ENCODE measurements around the gene LCN12.

The LCN12 gene

GRCh38 chr9:136953771-136954269 lies 1.7 kb downstream of the LCN12 start:
- H3K36me3 ChIP-seq (ENCODE audit: insufficient read depth, low read length) = no peaks in the 10 kb centered on the region
- no peak overlapping the region for H2AFZ ChIP-seq (ENCODE audit: low read depth, low read length)
- no peak overlapping the region for H3K4me3 ChIP-seq (ENCODE audit: low read length)

DNA sequence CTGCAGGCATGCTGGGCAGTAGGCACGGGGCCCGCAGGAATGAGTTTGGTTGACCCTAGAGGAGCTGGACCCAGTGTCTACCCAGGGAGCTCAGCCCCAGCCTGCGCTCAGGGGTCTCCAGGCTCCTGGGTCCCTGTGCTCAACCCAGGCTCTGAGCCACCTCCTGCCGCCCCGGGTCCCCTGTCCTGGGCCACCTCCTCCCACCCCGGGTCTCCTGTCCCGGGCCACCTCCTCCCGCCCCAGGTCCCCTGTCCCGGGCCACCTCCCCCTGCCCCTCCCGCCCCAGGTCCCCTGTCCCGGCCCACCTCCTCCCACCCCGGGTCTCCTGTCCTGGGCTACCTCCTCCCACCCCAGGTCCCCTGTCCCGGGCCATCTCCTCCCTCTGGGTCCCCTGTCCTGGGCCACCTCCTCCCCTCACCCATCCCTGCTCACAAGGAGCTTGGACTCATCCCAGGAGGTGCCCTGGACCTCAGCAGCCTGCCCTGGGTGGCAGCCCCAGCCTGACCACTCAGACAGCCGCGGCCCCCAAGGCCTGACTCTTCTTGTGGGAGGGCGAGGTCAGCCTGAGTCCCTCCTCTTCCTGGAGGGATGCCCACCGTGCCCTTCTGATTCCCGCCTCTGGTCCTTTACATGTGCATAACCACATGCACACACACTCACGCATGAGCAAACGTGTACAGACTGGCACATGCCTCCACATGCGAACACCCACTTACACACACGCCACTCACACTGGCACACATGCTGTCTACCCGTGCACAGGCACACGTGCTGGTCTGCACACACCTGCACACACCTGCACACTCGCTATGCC lies 2.4 kb downstream of the LCN12 start:
- Histone ChIP-seq H3K4me1 (ENCODE audit: insufficient read depth, low read length) (peaks cover 10% of the 10 kb centered on the region), H3K4me3 (ENCODE audit: low read length) (no peak overlapping the region), H3K27me3 (ENCODE audit: insufficient read depth, low read length) (no peaks in the 10 kb centered on the region), H3K36me3 (ENCODE audit: insufficient read depth, low read length) (no peaks in the 10 kb centered on the region), H2AFZ (ENCODE audit: low read depth, low read length) (no peak overlapping the region), H3K9me3 (ENCODE audit: low read length) (no peaks in the 10 kb centered on the region)

More at GRCh38 chr9:136953771-136954269, 1.7 kb downstream of the LCN12 start:
- Histone ChIP-seq H3K4me1 (ENCODE audit: insufficient read depth, low read length) (peaks cover 10% of the 10 kb centered on the region), H3K27me3 (ENCODE audit: insufficient read depth, low read length) (no peaks in the 10 kb centered on the region), H3K9me3 (ENCODE audit: low read length) (no peaks in the 10 kb centered on the region)

DNA sequence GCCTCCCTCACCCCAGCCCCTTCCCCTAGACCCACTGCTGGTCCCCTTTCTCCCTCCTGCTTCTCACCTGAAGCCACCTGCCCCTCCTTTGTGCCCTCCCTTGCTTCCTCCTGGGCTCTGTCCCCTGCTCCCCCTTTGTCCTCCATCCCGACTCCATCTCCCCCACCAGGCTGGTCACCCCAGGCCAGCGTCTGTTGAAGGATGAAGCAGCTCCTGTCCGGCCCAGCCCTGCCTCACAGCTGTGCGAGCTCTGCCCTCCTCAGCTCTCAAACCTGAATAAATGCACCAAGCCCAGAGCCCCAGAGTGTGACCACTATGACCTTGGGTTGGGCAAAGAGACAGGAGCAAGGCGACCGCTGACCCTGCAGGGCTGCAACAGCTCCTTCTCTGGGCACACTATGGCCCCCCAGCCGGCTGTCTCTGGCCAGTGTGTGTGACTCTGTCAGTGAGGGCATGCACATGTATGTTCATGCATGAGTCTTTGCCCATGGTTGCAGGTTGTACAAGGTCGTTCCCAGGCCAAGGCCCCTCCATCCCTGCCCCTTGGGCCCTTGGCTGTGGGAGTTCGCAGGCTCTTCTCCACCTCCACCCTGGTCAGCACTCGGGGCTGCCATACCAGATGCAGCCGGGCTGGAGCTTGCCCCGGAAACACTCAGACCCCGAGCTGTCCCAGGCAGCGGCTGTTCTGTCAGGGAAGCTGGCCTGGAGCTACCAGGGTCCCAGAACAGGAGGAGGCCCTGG lies 3.3 kb downstream of the LCN12 start:
- Histone ChIP-seq H3K36me3 (ENCODE audit: insufficient read depth, low read length) (no peaks in the 10 kb centered on the region), H3K9me3 (ENCODE audit: low read length) (no peaks in the 10 kb centered on the region), H3K4me3 (ENCODE audit: low read length) (no peak overlapping the region), H2AFZ (ENCODE audit: low read depth, low read length) (no peak overlapping the region), H3K4me1 (ENCODE audit: insufficient read depth, low read length) (peaks cover 8% of the 10 kb centered on the region), H3K27me3 (ENCODE audit: insufficient read depth, low read length) (no peaks in the 10 kb centered on the region)

DNA sequence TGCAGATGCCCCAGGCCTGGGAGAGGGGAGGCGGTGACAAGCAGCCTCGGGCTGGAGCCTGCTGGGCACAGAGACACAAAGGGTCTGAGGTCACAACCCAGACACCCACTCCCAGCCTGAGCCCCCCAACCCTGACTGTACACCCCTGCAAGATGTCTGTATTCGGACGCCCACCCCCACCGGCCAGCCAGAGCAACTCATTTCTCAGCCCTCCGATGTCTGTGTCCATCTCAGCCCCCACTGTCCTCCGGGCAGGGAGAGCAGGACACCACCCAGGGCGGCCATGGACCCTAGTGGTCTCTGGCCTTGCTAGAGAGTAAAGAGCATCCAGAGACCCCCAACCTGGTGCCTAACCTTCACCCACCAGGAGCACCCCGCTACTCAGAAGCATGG lies 3.9 kb downstream of the LCN12 start:
- H3K36me3 ChIP-seq (ENCODE audit: insufficient read depth, low read length) = no peaks in the 10 kb centered on the region
- H3K27me3 ChIP-seq (ENCODE audit: insufficient read depth, low read length) = no peaks in the 10 kb centered on the region
- H3K4me3 ChIP-seq (ENCODE audit: low read length) = no peak overlapping the region
- H3K4me1 ChIP-seq (ENCODE audit: insufficient read depth, low read length) = peaks cover 3% of the 10 kb centered on the region
- H2AFZ ChIP-seq (ENCODE audit: low read depth, low read length) = no peak overlapping the region
- H3K9me3 ChIP-seq (ENCODE audit: low read length) = no peaks in the 10 kb centered on the region

GRCh38 chr9:136956604-136957003 lies 4.5 kb downstream of the LCN12 start:
- Histone ChIP-seq H3K4me1 (ENCODE audit: insufficient read depth, low read length) (peaks cover 3% of the 10 kb centered on the region), H3K9me3 (ENCODE audit: low read length) (no peaks in the 10 kb centered on the region), H2AFZ (ENCODE audit: low read depth, low read length) (no peak overlapping the region)

DNA sequence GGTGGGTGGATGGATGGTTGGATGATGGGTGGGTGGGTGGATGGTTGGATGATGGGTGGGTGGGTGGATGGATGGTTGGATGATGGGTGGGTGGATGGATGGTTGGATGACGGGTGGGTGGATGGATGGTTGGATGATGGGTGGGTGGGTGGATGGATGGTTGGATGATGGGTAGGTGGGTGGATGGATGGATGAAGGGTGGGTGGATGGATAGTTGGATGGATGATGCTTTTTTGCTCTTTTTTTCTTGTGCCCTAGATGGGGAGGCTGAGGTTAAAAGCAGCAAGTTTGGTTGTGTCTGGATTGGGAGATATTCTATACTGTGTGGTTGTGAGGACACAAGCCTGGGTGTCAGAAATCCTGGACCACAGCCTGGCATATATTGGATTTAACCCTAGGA lies 5.4 kb downstream of the LCN12 start:
- Histone ChIP-seq H3K36me3 (ENCODE audit: insufficient read depth, low read length) (no peaks in the 10 kb centered on the region), H3K4me1 (ENCODE audit: insufficient read depth, low read length) (peaks cover under 1% of the 10 kb centered on the region), H3K4me3 (ENCODE audit: low read length) (no peak overlapping the region), H3K9me3 (ENCODE audit: low read length) (no peaks in the 10 kb centered on the region), H3K27me3 (ENCODE audit: insufficient read depth, low read length) (no peaks in the 10 kb centered on the region), H2AFZ (ENCODE audit: low read depth, low read length) (no peak overlapping the region)

More at GRCh38 chr9:136956604-136957003, 4.5 kb downstream of the LCN12 start:
- Histone ChIP-seq H3K4me3 (ENCODE audit: low read length) (no peak overlapping the region), H3K27me3 (ENCODE audit: insufficient read depth, low read length) (no peaks in the 10 kb centered on the region), H3K36me3 (ENCODE audit: insufficient read depth, low read length) (no peaks in the 10 kb centered on the region)

DNA sequence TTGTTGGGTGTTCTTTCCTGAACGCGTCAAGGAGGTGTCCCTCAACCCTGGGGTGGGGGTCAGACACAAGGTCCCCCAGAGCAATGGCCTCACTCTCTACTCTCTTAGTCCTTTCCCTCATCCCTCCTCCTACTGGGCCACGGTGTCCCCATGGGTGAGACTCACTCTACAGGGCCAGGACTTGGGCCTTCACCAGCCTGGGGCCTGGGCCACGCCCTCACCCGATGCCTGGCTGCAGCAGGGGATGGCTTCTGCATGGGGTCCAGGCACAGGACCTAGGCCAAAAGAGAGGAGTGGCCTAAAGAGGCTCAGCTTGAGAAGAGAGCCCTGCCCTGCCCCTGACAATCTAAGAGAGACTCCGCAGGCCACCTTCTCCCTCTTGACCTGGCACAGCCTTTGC lies 5.8 kb downstream of the LCN12 start:
- Histone ChIP-seq H2AFZ (ENCODE audit: low read depth, low read length) (no peak overlapping the region), H3K4me1 (ENCODE audit: insufficient read depth, low read length) (no peaks in the 10 kb centered on the region), H3K36me3 (ENCODE audit: insufficient read depth, low read length) (no peaks in the 10 kb centered on the region), H3K4me3 (ENCODE audit: low read length) (no peak overlapping the region), H3K27me3 (ENCODE audit: insufficient read depth, low read length) (peaks cover under 1% of the 10 kb centered on the region), H3K9me3 (ENCODE audit: low read length) (no peaks in the 10 kb centered on the region)

- no peak overlapping the region for H2AFZ ChIP-seq (ENCODE audit: low read depth, low read length)
- peaks cover 6% of the 10 kb centered on the region for H3K27me3 ChIP-seq (ENCODE audit: insufficient read depth, low read length)
- no peak overlapping the region for H3K4me3 ChIP-seq (ENCODE audit: low read length)
- H3K36me3 ChIP-seq (ENCODE audit: insufficient read depth, low read length) = no peaks in the 10 kb centered on the region
- H3K9me3 ChIP-seq (ENCODE audit: low read length) = no peaks in the 10 kb centered on the region
- peaks cover 3% of the 10 kb centered on the region for H3K4me1 ChIP-seq (ENCODE audit: insufficient read depth, low read length)
These were observed 6.4 kb downstream of the LCN12 start for GRCh38 chr9:136958473-136958872.

GRCh38 chr9:136958898-136959850 lies 7.1 kb downstream of the LCN12 start:
- Histone ChIP-seq H3K36me3 (ENCODE audit: insufficient read depth, low read length) (no peaks in the 10 kb centered on the region), H2AFZ (ENCODE audit: low read depth, low read length) (no peak overlapping the region), H3K4me1 (ENCODE audit: insufficient read depth, low read length) (peaks cover 9% of the 10 kb centered on the region), H3K27me3 (ENCODE audit: insufficient read depth, low read length) (peaks cover 6% of the 10 kb centered on the region), H3K9me3 (ENCODE audit: low read length) (no peaks in the 10 kb centered on the region), H3K4me3 (ENCODE audit: low read length) (no peak overlapping the region)

GRCh38 chr9:136960212-136960937 lies 8.3 kb downstream of the LCN12 start:
- H3K4me1 ChIP-seq (ENCODE audit: insufficient read depth, low read length) = peaks cover 14% of the 10 kb centered on the region
- H3K4me3 ChIP-seq (ENCODE audit: low read length) = no peak overlapping the region
- H3K27me3 ChIP-seq (ENCODE audit: insufficient read depth, low read length) = peaks cover 6% of the 10 kb centered on the region
- H3K36me3 ChIP-seq (ENCODE audit: insufficient read depth, low read length) = no peaks in the 10 kb centered on the region
- no peaks in the 10 kb centered on the region for H3K9me3 ChIP-seq (ENCODE audit: low read length)
- no peak overlapping the region for H2AFZ ChIP-seq (ENCODE audit: low read depth, low read length)

GRCh38 chr9:136960938-136961275 lies 8.8 kb downstream of the LCN12 start:
- no peak overlapping the region for H2AFZ ChIP-seq (ENCODE audit: low read depth, low read length)
- H3K36me3 ChIP-seq (ENCODE audit: insufficient read depth, low read length) = no peaks in the 10 kb centered on the region
- no peaks in the 10 kb centered on the region for H3K9me3 ChIP-seq (ENCODE audit: low read length)
- no peak overlapping the region for H3K4me3 ChIP-seq (ENCODE audit: low read length)
- H3K4me1 ChIP-seq (ENCODE audit: insufficient read depth, low read length) = peaks cover 15% of the 10 kb centered on the region
- H3K27me3 ChIP-seq (ENCODE audit: insufficient read depth, low read length) = peaks cover 6% of the 10 kb centered on the region

DNA sequence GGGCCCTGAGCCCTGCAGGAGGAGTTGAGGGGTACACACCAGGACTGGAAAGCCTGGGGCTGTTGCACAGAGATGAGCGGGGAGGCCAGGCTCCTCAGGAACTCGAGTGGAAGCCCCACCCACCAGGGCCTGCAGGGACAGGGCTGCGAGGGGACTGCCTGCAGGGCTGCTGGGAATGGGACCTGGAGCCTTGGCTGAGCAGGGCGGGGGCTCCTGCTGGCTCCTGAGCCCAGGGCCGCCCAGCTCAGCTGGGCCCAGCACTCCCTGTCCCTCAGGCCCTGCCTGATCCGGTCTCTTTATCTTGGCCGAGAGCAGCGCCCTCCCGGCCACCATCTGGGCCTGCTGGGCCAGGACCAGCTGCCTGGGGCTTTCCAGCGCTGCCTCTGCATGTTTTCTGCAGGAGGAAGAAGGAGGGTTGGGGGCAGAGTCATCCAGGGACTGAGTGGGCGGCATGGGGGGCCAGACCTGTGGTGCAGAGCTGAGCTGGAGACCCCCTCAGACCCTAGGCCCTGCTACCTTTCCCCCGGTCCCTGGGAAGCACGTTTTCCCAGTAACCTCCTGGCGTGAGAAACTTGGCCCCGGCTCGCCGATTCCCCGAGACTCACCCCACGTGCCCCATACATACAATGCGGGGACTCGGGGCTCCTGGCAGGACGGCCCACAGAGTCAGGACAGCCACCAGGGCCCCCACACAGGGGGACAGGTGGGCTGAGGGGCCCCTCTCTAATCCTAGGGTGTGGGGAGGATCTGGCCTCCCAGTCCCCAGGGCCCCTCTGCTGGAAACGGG lies 9.4 kb downstream of the LCN12 start:
- Histone ChIP-seq H2AFZ (ENCODE audit: low read depth, low read length) (no peak overlapping the region), H3K27me3 (ENCODE audit: insufficient read depth, low read length) (peaks cover 6% of the 10 kb centered on the region), H3K4me1 (ENCODE audit: insufficient read depth, low read length) (peaks cover 17% of the 10 kb centered on the region), H3K36me3 (ENCODE audit: insufficient read depth, low read length) (no peaks in the 10 kb centered on the region), H3K4me3 (ENCODE audit: low read length) (no peak overlapping the region), H3K9me3 (ENCODE audit: low read length) (no peaks in the 10 kb centered on the region)
